ENCODE measurements around the gene NRIP3.

Gene NRIP3

DNA sequence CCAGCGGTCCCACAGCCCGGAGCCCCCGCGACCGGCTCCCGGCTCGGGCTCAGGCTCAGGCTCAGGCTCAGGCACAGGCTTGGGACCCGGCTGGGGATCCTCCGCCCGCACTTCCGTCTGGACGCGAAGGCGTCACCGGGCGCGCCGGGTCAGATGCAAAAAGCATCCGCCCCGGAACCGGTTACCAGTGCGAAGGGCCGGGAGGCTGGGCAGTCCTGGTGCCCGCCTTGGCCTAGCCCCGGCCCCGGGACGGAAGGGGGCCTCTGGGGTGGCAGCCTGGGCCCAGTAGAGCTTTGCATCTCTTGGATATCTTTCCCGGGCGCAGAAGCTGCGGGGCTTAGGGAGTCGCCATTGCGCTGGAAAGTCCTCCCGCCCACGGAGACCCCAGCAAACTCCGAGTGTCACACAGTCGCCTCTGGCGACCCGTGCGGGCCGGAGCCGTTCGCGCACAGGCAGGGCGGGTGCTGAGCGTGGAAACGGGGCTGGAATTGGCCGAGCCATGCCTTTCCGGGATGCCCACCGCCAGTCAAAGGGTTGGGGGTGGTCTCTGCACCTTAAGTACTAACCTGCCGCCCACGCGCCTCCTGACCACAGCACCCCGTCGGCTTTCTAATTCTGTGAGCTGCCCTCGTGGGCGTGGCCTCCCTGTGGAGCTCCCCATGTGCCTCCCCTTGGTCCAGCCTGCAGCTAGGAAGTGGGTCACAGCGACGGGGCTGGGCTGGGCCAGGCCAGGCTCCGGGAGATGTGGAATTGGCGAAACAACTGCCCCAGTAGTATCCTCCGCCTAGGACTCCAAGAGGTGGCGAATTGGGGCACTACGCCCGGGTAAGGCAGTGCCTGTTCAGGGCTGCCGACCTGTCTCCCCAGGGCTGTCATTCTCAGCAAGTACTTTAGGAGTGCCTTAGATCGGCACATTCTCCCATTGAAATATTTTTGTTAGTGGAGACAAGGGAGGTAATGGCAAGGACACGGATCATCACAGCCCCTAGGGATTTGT lies 39.2 kb downstream of the NRIP3 start, which contains the start of gene TMEM9B:
TMEM9B (minus strand) TSS at position 119 of the 997 bp plus-strand sequence. CDS start 129 bp downstream, outside the sequence.
- H3K4me3 ChIP-seq (replicated peaks in 1 of 2; ENCODE audit: low read depth in 2 of 2, low read length in 2 of 2): peak within 1 kb of the TSS; percentile 93 to 94
- DNase-seq (ENCODE audit: low read depth in 2 of 2): peak; percentile 85 to 89
- TF ChIP-seq, protein P1, sequence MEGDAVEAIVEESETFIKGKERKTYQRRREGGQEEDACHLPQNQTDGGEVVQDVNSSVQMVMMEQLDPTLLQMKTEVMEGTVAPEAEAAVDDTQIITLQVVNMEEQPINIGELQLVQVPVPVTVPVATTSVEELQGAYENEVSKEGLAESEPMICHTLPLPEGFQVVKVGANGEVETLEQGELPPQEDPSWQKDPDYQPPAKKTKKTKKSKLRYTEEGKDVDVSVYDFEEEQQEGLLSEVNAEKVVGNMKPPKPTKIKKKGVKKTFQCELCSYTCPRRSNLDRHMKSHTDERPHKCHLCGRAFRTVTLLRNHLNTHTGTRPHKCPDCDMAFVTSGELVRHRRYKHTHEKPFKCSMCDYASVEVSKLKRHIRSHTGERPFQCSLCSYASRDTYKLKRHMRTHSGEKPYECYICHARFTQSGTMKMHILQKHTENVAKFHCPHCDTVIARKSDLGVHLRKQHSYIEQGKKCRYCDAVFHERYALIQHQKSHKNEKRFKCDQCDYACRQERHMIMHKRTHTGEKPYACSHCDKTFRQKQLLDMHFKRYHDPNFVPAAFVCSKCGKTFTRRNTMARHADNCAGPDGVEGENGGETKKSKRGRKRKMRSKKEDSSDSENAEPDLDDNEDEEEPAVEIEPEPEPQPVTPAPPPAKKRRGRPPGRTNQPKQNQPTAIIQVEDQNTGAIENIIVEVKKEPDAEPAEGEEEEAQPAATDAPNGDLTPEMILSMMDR (IDR thresholded peaks at IDR 0.05; ENCODE audit: low read depth, low read length): no peak

DNA sequence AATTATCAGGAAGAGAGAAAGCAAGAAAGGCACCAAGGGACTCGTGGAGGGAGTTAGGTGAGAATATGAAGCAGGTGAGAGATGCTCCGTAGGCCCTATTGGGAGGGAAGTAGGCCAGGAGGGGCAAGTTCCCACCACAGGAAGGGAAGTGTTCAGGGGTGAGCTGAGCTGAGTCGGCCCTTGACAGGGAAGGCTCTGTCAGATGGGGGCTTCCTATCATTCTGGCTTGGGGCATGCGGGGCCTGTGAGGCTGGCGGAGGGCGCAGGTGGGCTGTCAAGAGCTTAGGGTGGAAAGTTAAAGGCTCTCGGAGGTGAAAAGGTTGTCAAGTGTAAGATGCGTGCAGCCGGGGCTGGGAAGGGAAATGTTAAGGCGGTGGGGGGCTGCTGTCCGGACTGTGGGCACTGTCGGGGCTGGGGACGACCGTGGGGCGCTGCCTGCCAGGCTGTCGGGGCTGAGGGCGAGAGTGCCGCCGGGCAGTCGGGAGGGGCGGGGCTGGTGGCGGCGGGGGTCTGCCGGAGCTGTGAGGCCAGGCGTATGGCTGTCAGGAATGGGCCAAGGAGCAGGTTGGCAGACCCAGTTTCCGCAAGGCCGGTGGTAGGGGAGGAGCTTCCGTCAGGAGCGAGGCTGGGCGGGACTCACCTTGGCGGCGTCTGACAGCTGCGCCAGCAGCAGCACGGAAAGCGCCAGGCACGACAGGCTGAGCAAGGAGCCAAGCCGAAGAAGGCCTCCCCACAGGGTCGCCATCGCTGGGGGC lies 40.1 kb downstream of the NRIP3 start:
- TF ChIP-seq, protein P1 (IDR thresholded peaks at IDR 0.05; ENCODE audit: low read depth, low read length): no peak

DNA sequence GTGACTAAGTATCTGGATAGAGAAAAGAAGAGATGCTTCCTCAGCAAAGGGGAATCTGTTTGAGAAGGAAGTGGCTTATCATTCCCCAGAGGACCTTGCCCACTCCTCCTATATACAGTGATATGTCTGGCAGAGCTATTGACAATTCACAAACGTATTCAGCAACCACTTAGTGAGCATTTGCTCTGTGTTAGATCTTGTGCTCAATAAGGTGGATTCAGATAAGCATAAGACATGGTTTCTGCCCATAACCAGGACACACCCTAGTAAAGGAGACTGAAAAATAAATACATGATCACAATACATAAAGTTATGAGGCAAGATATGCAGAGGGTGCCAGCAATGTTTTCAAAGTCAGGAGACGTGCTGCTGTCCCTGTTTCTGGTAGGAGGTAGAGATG lies 41.0 kb downstream of the NRIP3 start:
- peak overlapping the region in 1 of 2 donors; percentile 94 for H3K4me3 ChIP-seq (replicated peaks in 1 of 2; ENCODE audit: low read depth in 2 of 2, low read length in 2 of 2)
- TF ChIP-seq, protein P1 (IDR thresholded peaks at IDR 0.05; ENCODE audit: low read depth, low read length): no peak
- no peak for DNase-seq (ENCODE audit: low read depth in 2 of 2)

More for the DNA sequence above, 40.1 kb downstream of the NRIP3 start:
- peak in 1 of 2 donors; percentile 71 for DNase-seq (ENCODE audit: low read depth in 2 of 2)
- H3K4me3 ChIP-seq (replicated peaks in 1 of 2; ENCODE audit: low read depth in 2 of 2, low read length in 2 of 2): peak overlapping the region; percentile 93 to 94

GRCh38 chr11:8961401-8961800 lies 42.4 kb downstream of the NRIP3 start:
- no peak overlapping the region for H3K4me3 ChIP-seq (replicated peaks in 1 of 2; ENCODE audit: low read depth in 2 of 2, low read length in 2 of 2)
- TF ChIP-seq, protein P1 (IDR thresholded peaks at IDR 0.05; ENCODE audit: low read depth, low read length): no peak
- no peak for DNase-seq (ENCODE audit: low read depth in 2 of 2)

DNA sequence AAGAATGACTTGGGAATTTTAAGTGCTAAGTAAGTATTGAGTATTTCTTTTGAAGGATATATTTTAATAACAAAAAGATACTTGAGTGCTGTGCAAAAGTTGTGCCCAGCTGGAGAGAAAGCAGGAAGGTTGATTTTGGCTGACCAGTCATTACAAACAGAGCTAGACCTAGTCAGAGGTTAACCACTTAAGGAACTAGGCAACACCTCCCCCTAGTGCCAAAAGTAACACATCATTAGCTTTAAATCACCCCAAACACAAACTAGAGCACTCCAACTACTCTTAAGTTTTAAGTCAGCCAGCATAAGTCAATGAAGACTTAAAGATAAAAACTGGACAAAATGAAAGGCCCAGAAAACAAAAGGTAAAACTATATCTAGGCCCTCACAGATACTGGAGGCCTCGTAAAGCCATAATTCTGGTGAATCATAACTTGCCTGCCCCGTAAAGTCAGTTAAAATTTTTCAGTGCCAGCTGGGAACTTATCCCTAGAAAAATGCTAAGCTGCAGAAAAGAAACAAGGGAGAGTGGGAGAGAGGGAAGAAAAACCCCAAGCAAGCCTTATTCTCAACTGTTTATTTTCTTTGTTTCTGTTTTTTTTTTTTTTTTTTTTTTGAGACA lies 44.1 kb downstream of the NRIP3 start:
- TF ChIP-seq, protein P1 (IDR thresholded peaks at IDR 0.05; ENCODE audit: low read depth, low read length): peak; percentile 55

GRCh38 chr11:8956860-8957259 lies 46.9 kb downstream of the NRIP3 start:
- TF ChIP-seq, protein P1 (IDR thresholded peaks at IDR 0.05; ENCODE audit: low read depth, low read length): no peak
- no peak overlapping the region for H3K4me3 ChIP-seq (replicated peaks in 1 of 2; ENCODE audit: low read depth in 2 of 2, low read length in 2 of 2)
- no peak for DNase-seq (ENCODE audit: low read depth in 2 of 2)

More for the DNA sequence above, 44.1 kb downstream of the NRIP3 start:
- peak; percentile 91 to 92 for DNase-seq (ENCODE audit: low read depth in 2 of 2)
- H3K4me3 ChIP-seq (replicated peaks in 1 of 2; ENCODE audit: low read depth in 2 of 2, low read length in 2 of 2): no peak overlapping the region
